Measurements from ENCODE around the gene DCHS2.

DNA sequence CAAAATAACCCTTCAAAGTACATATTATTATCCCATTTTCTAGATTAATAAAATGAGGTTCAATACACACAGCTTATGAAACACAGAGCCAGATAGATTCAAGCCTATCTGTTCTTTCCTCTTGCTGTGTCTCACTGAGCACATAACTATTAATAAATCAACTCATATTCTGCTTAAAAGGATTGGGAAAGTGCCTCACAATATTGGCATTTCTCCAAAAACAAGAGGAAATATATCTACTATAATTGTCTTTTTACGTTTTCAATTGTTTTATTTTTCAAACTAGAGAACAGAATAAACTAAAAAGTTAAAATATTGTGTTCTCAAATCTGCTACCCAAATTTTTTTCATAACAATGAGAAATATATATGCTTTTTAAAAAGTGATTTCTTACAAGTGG is 15.8 kb downstream of the DCHS2 start:
- TF ChIP-seq POLR2AphosphoS5 (IDR thresholded peaks at IDR 0.05) (no peak), POLR2A (IDR thresholded peaks at IDR 0.05) (no peak), EP300 (IDR thresholded peaks at IDR 0.05) (no peak)
- TF ChIP-seq, protein P1, sequence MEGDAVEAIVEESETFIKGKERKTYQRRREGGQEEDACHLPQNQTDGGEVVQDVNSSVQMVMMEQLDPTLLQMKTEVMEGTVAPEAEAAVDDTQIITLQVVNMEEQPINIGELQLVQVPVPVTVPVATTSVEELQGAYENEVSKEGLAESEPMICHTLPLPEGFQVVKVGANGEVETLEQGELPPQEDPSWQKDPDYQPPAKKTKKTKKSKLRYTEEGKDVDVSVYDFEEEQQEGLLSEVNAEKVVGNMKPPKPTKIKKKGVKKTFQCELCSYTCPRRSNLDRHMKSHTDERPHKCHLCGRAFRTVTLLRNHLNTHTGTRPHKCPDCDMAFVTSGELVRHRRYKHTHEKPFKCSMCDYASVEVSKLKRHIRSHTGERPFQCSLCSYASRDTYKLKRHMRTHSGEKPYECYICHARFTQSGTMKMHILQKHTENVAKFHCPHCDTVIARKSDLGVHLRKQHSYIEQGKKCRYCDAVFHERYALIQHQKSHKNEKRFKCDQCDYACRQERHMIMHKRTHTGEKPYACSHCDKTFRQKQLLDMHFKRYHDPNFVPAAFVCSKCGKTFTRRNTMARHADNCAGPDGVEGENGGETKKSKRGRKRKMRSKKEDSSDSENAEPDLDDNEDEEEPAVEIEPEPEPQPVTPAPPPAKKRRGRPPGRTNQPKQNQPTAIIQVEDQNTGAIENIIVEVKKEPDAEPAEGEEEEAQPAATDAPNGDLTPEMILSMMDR (IDR thresholded peaks at IDR 0.05): no peak
